ENCODE data around the gene CHTF18.

The CHTF18 gene

GRCh38 chr16:776824-777223 lies 11.6 kb upstream of the CHTF18 start:
- no peak for DNase-seq

- DNase-seq, result no peak
Measured at GRCh38 chr16:777826-778225, 10.6 kb upstream of the CHTF18 start.

- no peak for DNase-seq
Measured at GRCh38 chr16:778447-778846, 10.0 kb upstream of the CHTF18 start.

GRCh38 chr16:778909-779527 lies 9.4 kb upstream of the CHTF18 start:
- no peak for DNase-seq

- no peak for DNase-seq
Measured at GRCh38 chr16:779561-779960, 8.9 kb upstream of the CHTF18 start.

- no peak for DNase-seq
Measured at GRCh38 chr16:780296-780695, 8.1 kb upstream of the CHTF18 start.

GRCh38 chr16:781346-782010 lies 6.9 kb upstream of the CHTF18 start:
- DNase-seq, result no peak

- DNase-seq, result no peak
Measured at GRCh38 chr16:782258-782657, 6.2 kb upstream of the CHTF18 start.

GRCh38 chr16:782766-783403 lies 5.5 kb upstream of the CHTF18 start:
- no peak for DNase-seq

- DNase-seq, result no peak
Measured at GRCh38 chr16:783404-784161, 4.8 kb upstream of the CHTF18 start.

- no peak for DNase-seq
Measured at GRCh38 chr16:784431-784830, 4.0 kb upstream of the CHTF18 start.

GRCh38 chr16:785563-786535 lies 2.6 kb upstream of the CHTF18 start:
- DNase-seq, result no peak

- DNase-seq, result no peak
Measured at GRCh38 chr16:787321-787966, 976 bp upstream of the CHTF18 start.

GRCh38 chr16:787978-788398 lies 432 bp upstream of the CHTF18 start, which contains the start of gene RPUSD1:
RPUSD1 (minus strand) TSS chr16:788381; CDS start chr16:787737, 644 bp downstream.
- DNase-seq, result no peak

- no peak for DNase-seq
Measured at GRCh38 chr16:789191-789850, 901 bp downstream of the CHTF18 start.

GRCh38 chr16:790086-790485 lies 1.7 kb downstream of the CHTF18 start:
- DNase-seq, result no peak

GRCh38 chr16:791131-791530 lies 2.7 kb downstream of the CHTF18 start:
- DNase-seq, result no peak

GRCh38 chr16:792221-792995 lies 4.0 kb downstream of the CHTF18 start:
- DNase-seq, result no peak

GRCh38 chr16:793414-793813 lies 5.0 kb downstream of the CHTF18 start:
- DNase-seq, result no peak

GRCh38 chr16:794091-794822 lies 5.8 kb downstream of the CHTF18 start:
- no peak for DNase-seq

All from Kasumi-1 (cell line).